NOMO-1 (cell line): ENCODE data around the gene MAML2.
"Not testable (repeated sequence)": the region's sequence is repeated elsewhere in the genome, so short reads cannot be mapped to it uniquely, and the experiment has no call there.

ENCODE experiments used
- DNase-seq, 2 experiments: peaks; one replicate each; lab custom pipeline; 2025; ENCODE audit not compliant: unreplicated experiment in 2 of 2; lab: John Stamatoyannopoulos, UW

MAML2 gene

GRCh38 chr11:96272529-96273222 is 70.3 kb downstream of the MAML2 start:
- no peak for DNase-seq

GRCh38 chr11:96271777-96272176 is 71.2 kb downstream of the MAML2 start:
- no peak for DNase-seq

- not testable (repeated sequence) for DNase-seq
These were observed 71.6 kb downstream of the MAML2 start for GRCh38 chr11:96271352-96271751.

- not testable (repeated sequence) for DNase-seq
These were observed 74.5 kb downstream of the MAML2 start for GRCh38 chr11:96268527-96268926.

- DNase-seq, result peak in 1 of 2 experiments; percentile 17
These were observed 75.4 kb downstream of the MAML2 start for GRCh38 chr11:96267496-96268032.

GRCh38 chr11:96267001-96267495 is 75.9 kb downstream of the MAML2 start:
- DNase-seq, result no peak

- no peak for DNase-seq
These were observed 77.0 kb downstream of the MAML2 start for GRCh38 chr11:96265972-96266371.

GRCh38 chr11:96265220-96265737 is 77.7 kb downstream of the MAML2 start:
- no peak for DNase-seq

- no peak for DNase-seq
These were observed 78.6 kb downstream of the MAML2 start for GRCh38 chr11:96264364-96264763.

- peak; percentile 82 to 97 for DNase-seq
These were observed 79.7 kb downstream of the MAML2 start for GRCh38 chr11:96263238-96263763.

- DNase-seq, result no peak
These were observed 82.5 kb downstream of the MAML2 start for GRCh38 chr11:96260532-96260931.

GRCh38 chr11:96260067-96260511 is 82.9 kb downstream of the MAML2 start:
- DNase-seq, result no peak

- DNase-seq, result no peak
These were observed 83.7 kb downstream of the MAML2 start for GRCh38 chr11:96259134-96259830.

- DNase-seq, result peak; percentile 17 to 62
These were observed 84.7 kb downstream of the MAML2 start for GRCh38 chr11:96257972-96258934.

- no peak for DNase-seq
These were observed 86.0 kb downstream of the MAML2 start for GRCh38 chr11:96257036-96257435.

- DNase-seq, result peak in 1 of 2 experiments; percentile 35
These were observed 86.6 kb downstream of the MAML2 start for GRCh38 chr11:96256215-96257011.

GRCh38 chr11:96254854-96255253 is 88.1 kb downstream of the MAML2 start:
- DNase-seq, result no peak

GRCh38 chr11:96254087-96254486 is 88.9 kb downstream of the MAML2 start:
- DNase-seq, result no peak
